IPS DF 6.9 (cell line): Measurements from ENCODE around the gene CES2.
"Not testable (repeated sequence)": the region's sequence is repeated elsewhere in the genome, so short reads cannot be mapped to it uniquely, and the experiment has no call there.

Experiments
- DNase-seq: peaks from one replicate; pipeline ENCODE4 v3.0.0-alpha.2; 2013; ENCODE audit warnings: low read depth, low spot score
- H3K27ac ChIP-seq: one replicate; pipeline ENCODE4 v1.5.1; 2013; ENCODE audit warnings: low read length, control low read depth
- H3K27me3 ChIP-seq: 2 replicates; pipeline ENCODE4 v1.6.1; 2013; ENCODE audit warnings: mild to moderate bottlenecking, low read length; ENCODE audit not compliant: control insufficient read depth, insufficient read depth
- H3K36me3 ChIP-seq: 2 replicates; pipeline ENCODE4 v1.6.1; 2013; ENCODE audit warnings: low read length; ENCODE audit not compliant: control insufficient read depth, insufficient read depth
- H3K4me1 ChIP-seq: 2 replicates; pipeline ENCODE4 v1.6.1; 2013; ENCODE audit warnings: low read length; ENCODE audit not compliant: control insufficient read depth, insufficient read depth
- H3K4me3 ChIP-seq: 2 replicates; pipeline ENCODE4 v1.5.1; 2013; ENCODE audit warnings: mild to moderate bottlenecking, low read length
- H3K9me3 ChIP-seq: 2 replicates; pipeline ENCODE4 v1.6.1; 2013; ENCODE audit warnings: low read length, inconsistent platforms; ENCODE audit not compliant: control insufficient read depth, insufficient read depth
- WGBS: extraction: QIAGEN DNeasy Blood & Tissue Kit; methylation state at CpG from one replicate; pipeline ENCODE4 v1.1.7; 2013; ENCODE audit warnings: mixed read lengths, missing lambda C conversion rate; ENCODE audit not compliant: insufficient read length, insufficient coverage; 5-methylcytosine and 5-hydroxymethylcytosine counted together

CES2 gene

DNA sequence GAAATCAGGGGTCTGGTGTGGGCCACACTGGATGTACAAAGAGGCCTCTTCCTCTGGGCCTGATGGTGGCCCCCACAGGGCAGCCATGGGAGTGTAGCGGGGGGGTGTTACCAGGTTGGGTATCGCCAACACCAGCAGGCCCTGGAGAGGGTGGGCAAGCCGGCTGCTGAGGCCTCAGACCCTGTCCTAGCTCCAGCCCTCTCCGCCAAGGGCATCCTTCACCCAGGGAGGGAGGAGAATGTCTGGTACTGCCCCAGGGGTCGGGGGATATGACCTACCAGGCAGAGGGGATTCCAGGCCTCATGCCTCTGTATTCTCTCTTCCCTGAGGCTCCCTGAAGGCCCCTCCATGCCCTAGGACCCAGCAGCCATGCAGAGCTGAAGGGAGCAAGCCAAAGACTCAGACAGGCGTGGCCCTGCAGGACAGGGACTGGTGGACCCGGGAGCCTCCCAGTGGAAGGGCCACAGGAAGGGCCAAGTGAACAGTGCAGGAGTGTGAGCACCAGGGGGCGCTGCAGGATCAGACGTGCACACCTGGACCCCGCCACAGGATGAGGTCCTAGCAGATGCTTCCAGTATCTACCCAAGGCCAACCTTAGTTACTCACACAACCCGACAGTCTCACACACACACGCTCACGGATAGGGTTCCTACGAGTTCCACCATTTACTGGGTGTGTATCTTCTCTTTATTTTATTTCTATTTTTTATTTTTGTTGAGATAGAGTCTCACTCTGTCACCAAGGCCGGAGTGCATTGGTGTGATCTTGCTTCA, 42.2 kb downstream of the CES2 start:
- no peaks in the 10 kb centered on the region for H3K27me3 ChIP-seq
- H3K27ac ChIP-seq = no peak overlapping the region
- WGBS = no CpG with 5 or more reads among the region's 15 CpGs
- no peaks in the 10 kb centered on the region for H3K9me3 ChIP-seq
- DNase-seq = no peak
- H3K36me3 ChIP-seq = no peaks in the 10 kb centered on the region
- no peak overlapping the region for H3K4me3 ChIP-seq
- no peaks in the 10 kb centered on the region for H3K4me1 ChIP-seq

DNA sequence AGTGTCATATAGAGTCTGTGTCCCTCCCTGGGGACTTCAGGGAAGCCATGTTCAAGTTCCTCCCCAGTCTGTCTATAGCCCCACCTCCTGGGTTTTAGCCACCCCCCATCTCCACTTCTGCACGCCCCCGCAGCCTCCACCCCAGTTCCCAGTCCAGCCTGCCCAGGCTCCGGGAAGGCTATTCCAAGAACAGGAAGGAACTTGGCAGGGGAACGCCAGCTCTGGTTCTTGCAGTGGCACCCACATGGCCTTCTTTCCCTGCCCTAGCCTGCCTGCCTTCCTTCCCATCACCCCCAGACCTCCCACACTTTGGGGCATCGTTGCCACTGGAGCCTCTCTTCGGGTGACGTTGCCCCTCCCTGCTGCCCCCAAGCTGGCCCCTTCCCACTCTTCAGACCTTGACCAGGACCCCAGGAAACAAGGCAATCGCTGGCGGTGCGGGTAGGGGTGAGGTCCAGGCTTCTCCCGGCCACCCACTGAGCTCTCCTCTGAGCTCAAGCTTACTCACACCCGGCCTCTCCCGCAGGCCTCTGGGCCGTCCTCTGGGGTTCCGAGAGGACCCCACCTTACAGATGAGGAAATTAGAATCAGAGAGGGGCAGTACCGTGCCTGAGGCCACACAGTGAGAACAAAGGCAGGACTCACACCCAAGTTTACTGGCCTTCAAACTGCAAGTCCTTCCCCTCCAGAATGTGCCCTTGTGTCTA, 43.8 kb downstream of the CES2 start:
- no peaks in the 10 kb centered on the region for H3K27me3 ChIP-seq
- no peak overlapping the region for H3K27ac ChIP-seq
- H3K36me3 ChIP-seq = no peaks in the 10 kb centered on the region
- H3K4me3 ChIP-seq = no peak overlapping the region
- H3K9me3 ChIP-seq = no peaks in the 10 kb centered on the region
- no CpG with 5 or more reads among the region's 16 CpGs for WGBS
- DNase-seq = no peak
- H3K4me1 ChIP-seq = no peaks in the 10 kb centered on the region

GRCh38 chr16:66983033-66983432, 47.7 kb downstream of the CES2 start:
- Histone ChIP-seq H3K36me3 (no peaks in the 10 kb centered on the region), H3K4me3 (no peak overlapping the region), H3K9me3 (no peaks in the 10 kb centered on the region), H3K27ac (no peak overlapping the region), H3K27me3 (no peaks in the 10 kb centered on the region), H3K4me1 (no peaks in the 10 kb centered on the region)
- 100% methylated on average over 1 of the region's 9 CpGs for WGBS
- no peak for DNase-seq

- no CpG with 5 or more reads among the region's 4 CpGs for WGBS
- no peak overlapping the region for H3K4me3 ChIP-seq
Observed at GRCh38 chr16:66984892-66985311, 49.6 kb downstream of the CES2 start.

GRCh38 chr16:66986559-66986958, 51.2 kb downstream of the CES2 start:
- no peak for DNase-seq
- Histone ChIP-seq H3K36me3 (no peaks in the 10 kb centered on the region), H3K27ac (no peak overlapping the region), H3K4me1 (no peaks in the 10 kb centered on the region), H3K27me3 (no peaks in the 10 kb centered on the region), H3K9me3 (no peaks in the 10 kb centered on the region), H3K4me3 (no peak overlapping the region)
- 100% methylated on average over 1 of the region's 6 CpGs for WGBS

More at GRCh38 chr16:66984892-66985311, 49.6 kb downstream of the CES2 start:
- Histone ChIP-seq H3K36me3 (no peaks in the 10 kb centered on the region), H3K27me3 (no peaks in the 10 kb centered on the region), H3K4me1 (no peaks in the 10 kb centered on the region), H3K27ac (no peak overlapping the region), H3K9me3 (no peaks in the 10 kb centered on the region)
- DNase-seq = no peak

DNA sequence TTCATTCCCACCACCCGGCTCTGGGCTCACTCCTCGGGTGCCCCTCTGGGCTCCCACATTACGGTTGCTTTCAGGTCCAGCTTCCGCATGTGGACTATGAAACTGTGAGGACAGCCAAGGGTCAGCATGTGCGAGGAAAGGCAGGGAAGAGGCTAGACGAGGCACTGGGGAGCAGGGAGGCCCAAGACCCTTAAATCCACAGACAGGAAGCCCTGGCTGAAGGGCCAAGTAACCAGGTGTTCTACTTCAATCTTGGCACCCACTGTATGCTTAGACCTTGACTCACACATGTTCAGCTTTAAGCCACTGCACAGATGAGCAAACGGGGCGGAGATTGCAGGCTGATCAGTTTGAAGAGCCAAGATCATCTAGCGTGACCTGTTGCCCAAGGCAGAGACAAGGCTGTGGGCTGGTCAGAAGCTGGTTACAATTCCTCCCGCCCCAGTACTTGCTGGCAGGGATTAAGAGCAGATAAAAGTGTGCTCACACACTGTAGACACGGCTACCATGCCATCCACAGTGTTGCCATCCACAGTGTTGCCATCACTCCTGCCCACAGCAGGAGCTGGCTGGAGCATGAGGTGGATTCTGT, 53.0 kb downstream of the CES2 start, which contains the start of gene CES4A:
Gene CES4A, plus strand, starts transcription at position 393 of the 592 bp plus-strand sequence. Its CDS starts 184 bp downstream, at position 577.
- H3K9me3 ChIP-seq = no peaks in the 10 kb centered on the region
- no peaks in the 10 kb centered on the region for H3K36me3 ChIP-seq
- H3K27ac ChIP-seq = no peak within 1 kb of the TSS
- no peak for DNase-seq
- WGBS = no CpG with 5 or more reads among the region's 11 CpGs
- no peaks in the 10 kb centered on the region for H3K27me3 ChIP-seq
- no peaks in the 10 kb centered on the region for H3K4me1 ChIP-seq
- H3K4me3 ChIP-seq = no peak within 1 kb of the TSS

DNA sequence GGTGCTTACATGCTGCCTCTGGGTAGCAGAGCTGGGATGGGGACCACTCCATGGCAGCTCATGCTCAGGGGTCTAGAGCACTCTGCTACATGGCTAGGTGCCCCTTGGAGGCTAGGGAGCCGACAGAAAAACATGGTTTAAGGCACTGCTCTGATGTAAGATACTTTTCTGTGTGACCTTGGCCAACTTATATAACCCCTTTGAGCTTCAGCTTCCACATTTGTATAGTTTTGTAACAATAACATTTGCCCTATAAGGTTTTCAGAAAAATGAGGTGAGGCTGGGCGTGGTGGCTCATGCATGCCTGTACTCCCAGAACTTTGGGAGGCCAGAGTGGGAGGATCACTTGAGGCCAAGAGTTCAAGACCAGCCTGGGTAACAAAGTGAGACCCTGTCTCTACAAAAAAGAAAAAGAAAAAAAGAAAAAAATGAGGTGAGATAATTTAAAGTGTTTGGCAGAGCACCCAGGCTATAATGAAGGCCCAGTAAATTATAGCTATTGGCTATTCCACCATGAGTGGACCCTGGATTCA, 56.3 kb downstream of the CES2 start:
- no CpG with 5 or more reads among the region's 2 CpGs for WGBS
- H3K9me3 ChIP-seq = no peaks in the 10 kb centered on the region
- H3K27me3 ChIP-seq = no peaks in the 10 kb centered on the region
- no peaks in the 10 kb centered on the region for H3K4me1 ChIP-seq
- no peak overlapping the region for H3K4me3 ChIP-seq
- no peak for DNase-seq
- no peaks in the 10 kb centered on the region for H3K36me3 ChIP-seq
- no peak overlapping the region for H3K27ac ChIP-seq

- not testable (repeated sequence) for H3K27me3 ChIP-seq, H3K27ac ChIP-seq, H3K4me3 ChIP-seq, H3K36me3 ChIP-seq, H3K9me3 ChIP-seq, H3K4me1 ChIP-seq, DNase-seq
- WGBS = no CpG with 5 or more reads among the region's 12 CpGs
Observed at GRCh38 chr16:66993558-66993957, 58.2 kb downstream of the CES2 start.
